ENCODE results near the gene RAB11FIP4.

The RAB11FIP4 gene

DNA sequence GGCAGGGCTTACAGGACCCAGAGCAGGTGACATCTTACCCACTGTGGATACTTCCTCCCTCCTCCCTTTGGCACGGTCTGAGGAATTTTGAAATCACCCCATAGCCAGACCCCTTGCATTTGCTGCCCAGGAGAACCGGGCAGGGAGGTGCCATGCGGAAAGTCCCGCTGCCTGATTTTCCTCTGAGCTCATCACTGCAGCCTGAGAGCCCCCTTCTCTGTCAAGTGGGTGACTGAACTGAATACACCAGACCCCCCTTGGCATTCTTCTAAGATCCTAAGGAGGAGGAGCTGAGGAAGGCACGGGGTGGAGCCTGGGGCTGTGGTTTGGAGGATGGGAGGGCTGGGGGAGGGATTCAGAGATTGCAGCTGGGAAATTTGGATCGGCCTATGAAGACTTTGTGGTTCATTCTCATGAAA, 173.4 kb downstream of the RAB11FIP4 start:
- H3K27ac ChIP-seq, result peak overlapping the region; percentile 48 to 89
- peak overlapping the region; percentile 24 for H3K4me3 ChIP-seq
- TF ChIP-seq, protein P1, sequence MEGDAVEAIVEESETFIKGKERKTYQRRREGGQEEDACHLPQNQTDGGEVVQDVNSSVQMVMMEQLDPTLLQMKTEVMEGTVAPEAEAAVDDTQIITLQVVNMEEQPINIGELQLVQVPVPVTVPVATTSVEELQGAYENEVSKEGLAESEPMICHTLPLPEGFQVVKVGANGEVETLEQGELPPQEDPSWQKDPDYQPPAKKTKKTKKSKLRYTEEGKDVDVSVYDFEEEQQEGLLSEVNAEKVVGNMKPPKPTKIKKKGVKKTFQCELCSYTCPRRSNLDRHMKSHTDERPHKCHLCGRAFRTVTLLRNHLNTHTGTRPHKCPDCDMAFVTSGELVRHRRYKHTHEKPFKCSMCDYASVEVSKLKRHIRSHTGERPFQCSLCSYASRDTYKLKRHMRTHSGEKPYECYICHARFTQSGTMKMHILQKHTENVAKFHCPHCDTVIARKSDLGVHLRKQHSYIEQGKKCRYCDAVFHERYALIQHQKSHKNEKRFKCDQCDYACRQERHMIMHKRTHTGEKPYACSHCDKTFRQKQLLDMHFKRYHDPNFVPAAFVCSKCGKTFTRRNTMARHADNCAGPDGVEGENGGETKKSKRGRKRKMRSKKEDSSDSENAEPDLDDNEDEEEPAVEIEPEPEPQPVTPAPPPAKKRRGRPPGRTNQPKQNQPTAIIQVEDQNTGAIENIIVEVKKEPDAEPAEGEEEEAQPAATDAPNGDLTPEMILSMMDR (IDR thresholded peaks at IDR 0.05), result no peak
- no peak for DNase-seq (ENCODE audit: low spot score)

DNA sequence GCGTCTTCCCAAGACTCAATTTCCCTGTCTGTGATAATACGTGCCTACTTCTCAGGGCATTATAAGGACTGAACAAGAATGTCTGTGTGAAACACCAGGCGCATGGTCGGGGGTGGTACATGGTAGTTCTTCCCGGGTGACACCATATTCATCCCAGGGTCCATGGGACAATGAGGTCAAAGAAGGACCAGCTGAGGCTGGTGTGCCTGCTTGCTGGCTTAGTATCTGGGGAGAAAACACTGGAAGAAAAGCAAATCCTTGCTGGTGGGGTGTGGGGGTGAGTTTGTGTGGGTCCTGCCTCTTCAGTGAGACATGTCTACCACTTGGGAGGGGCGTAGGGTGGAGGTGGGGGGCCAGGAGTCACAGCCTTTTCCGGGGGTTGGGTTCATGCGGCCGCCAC, 174.2 kb downstream of the RAB11FIP4 start:
- TF ChIP-seq, protein P1 (IDR thresholded peaks at IDR 0.05), result no peak
- Histone ChIP-seq H3K4me3 (peak overlapping the region; percentile 24), H3K27ac (peak overlapping the region; percentile 48 to 89)
- DNase-seq (ENCODE audit: low spot score), result no peak

DNA sequence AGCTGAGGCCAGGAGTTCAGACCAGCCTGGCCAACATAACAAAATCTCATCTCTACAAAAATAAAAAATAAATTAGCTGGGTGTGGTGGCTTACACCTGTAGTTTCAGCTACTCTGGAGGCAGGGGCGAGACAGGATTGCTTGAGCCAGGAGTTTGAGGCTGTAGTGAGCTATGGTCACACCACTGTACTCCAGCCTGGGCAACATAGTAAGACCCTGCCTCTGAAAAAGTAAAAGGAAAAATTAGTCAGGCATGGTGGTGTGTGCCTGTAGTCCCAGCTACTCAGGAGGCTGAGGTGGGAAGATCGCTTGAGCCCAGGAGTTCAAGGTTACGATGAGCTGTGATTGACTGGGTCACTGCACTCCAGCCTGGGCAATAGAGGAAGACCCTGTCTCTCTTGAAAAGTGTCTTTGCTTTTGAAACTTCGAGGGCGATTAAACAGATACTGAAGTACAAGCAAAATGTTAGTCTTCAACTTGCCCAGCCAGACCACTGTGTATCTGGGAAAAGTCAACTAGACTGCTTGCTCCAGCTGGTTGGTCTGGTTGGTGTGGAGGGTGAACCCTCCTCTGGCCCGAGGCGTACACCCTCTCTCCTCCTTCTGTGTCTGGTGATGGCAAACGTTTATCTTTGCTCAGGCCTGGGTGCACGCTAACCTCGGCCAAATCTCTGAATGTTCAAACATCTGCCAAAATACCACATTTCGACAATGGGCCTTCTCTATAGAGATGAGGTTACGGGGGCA, 174.9 kb downstream of the RAB11FIP4 start:
- no peak for DNase-seq (ENCODE audit: low spot score)
- Histone ChIP-seq H3K4me3 (no peak overlapping the region), H3K27ac (peak overlapping the region; percentile 36 to 89)
- TF ChIP-seq, protein P1 (IDR thresholded peaks at IDR 0.05), result no peak

- TF ChIP-seq, protein P1 (IDR thresholded peaks at IDR 0.05), result no peak
- no peak overlapping the region for H3K4me3 ChIP-seq
- no peak for DNase-seq (ENCODE audit: low spot score)
- peak overlapping the region; percentile 36 to 89 for H3K27ac ChIP-seq
Observed at GRCh38 chr17:31566992-31567373, 175.5 kb downstream of the RAB11FIP4 start.

DNA sequence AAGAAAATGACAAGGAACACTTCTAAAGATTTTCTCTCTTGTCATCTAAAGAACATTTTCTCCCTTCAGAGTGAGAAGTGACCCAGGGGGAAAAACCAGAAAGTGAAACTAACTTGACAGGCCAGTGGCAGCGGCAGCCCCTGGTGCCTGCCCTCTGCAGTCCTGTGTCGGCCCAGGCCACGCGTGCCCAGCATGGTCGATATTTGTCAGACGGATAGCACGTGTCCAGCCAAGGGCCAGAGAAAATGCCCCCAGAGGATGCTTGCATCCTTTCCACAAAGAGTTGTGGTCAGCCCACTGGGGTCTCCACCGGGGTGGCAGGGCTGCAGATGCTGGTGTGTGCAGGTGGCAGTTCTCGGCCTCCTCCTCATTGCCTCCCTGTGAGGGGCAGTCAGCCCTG, 176.6 kb downstream of the RAB11FIP4 start:
- Histone ChIP-seq H3K4me3 (peak overlapping the region; percentile 47), H3K27ac (peak overlapping the region; percentile 89)
- TF ChIP-seq, protein P1 (IDR thresholded peaks at IDR 0.05), result no peak
- no peak for DNase-seq (ENCODE audit: low spot score)

DNA sequence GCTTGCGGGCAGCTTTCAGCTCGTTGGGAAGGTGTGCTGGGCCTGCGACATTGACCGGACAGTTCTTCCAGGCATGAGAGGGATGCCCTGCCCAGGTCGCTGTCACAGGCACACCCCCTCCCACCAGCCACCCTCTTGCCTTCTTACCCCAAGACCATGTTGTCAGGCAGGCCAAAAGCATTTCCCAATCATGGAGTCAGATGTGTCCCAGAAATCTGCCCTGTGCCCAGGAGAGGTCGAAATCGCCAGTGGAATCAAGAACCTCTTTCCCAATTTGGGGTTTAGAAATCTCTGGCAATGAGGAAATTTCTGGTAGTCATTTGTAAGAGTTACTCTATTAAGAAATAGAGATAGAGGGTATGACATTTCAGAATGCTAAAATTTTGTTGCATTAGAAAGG, 177.1 kb downstream of the RAB11FIP4 start:
- no peak for DNase-seq (ENCODE audit: low spot score)
- TF ChIP-seq, protein P1 (IDR thresholded peaks at IDR 0.05), result no peak
- Histone ChIP-seq H3K4me3 (peak overlapping the region; percentile 47), H3K27ac (peak overlapping the region; percentile 89)

DNA sequence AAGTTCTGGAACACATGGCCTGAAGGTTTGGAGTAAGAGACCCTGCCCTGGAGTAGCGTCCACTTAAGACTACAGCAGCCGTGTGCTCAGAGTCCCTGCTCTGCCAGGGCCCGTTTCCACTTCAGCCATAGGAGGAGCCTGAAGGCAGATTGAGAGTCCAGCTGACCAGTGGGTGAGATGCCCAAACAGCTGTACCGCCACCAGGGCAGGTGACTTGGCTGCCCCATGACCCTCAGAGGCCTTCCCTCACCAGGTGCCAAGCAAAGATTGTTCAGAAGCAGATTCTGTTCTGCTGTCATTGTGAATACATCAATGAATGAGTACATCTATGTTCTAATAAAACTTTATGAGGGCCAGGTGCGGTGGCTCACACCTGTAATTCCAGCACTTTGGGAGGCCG, 178.8 kb downstream of the RAB11FIP4 start:
- TF ChIP-seq, protein P1 (IDR thresholded peaks at IDR 0.05), result no peak
- Histone ChIP-seq H3K27ac (peak overlapping the region; percentile 89), H3K4me3 (no peak overlapping the region)
- DNase-seq (ENCODE audit: low spot score), result no peak

Data from coronary artery (tissue), 2 donors.